Loucy (cell line): ENCODE data around the gene CHIT1.

Experiments used
- H2AFZ ChIP-seq: fragments of 200-600 bp; sonication (generic); 2 replicates; pipeline ENCODE4 v1.6.0; 2016; ENCODE audit warnings: antibody characterized with exemption, mild to moderate bottlenecking, low read length, moderate library complexity
- H3F3A ChIP-seq: fragments of 200-600 bp; 2 replicates; pipeline ENCODE4 v1.6.0; 2016; ENCODE audit warnings: antibody characterized with exemption, low read depth, mild to moderate bottlenecking
- H3K27me3 ChIP-seq: fragments of 200-600 bp; sonication (generic); 2 replicates; pipeline ENCODE4 v1.6.1; 2014; ENCODE audit warnings: low read length, mild to moderate bottlenecking; ENCODE audit not compliant: insufficient read depth, poor library complexity, severe bottlenecking
- H3K36me3 ChIP-seq: fragments of 200-600 bp; sonication (generic); 2 replicates; pipeline ENCODE4 v1.6.1; 2016; ENCODE audit warnings: low read length; ENCODE audit not compliant: insufficient read depth
- H3K4me1 ChIP-seq: fragments of 200-600 bp; sonication (generic); 2 replicates; pipeline ENCODE4 v1.5.1; 2014; ENCODE audit warnings: low read length, mild to moderate bottlenecking; ENCODE audit not compliant: insufficient read depth, poor library complexity, severe bottlenecking
- H3K4me2 ChIP-seq: fragments of 200-600 bp; sonication (generic); 2 replicates; pipeline ENCODE4 v1.6.0; 2014; ENCODE audit warnings: antibody characterized with exemption, low read length, low read depth, mild to moderate bottlenecking; ENCODE audit not compliant: poor library complexity, severe bottlenecking
- H3K4me3 ChIP-seq: fragments of 200-600 bp; sonication (generic); 2 replicates; pipeline ENCODE4 v1.5.1; 2014; ENCODE audit warnings: low read length, mild to moderate bottlenecking, mixed read lengths; ENCODE audit not compliant: poor library complexity, severe bottlenecking
- H3K79me2 ChIP-seq: fragments of 200-600 bp; sonication (generic); 2 replicates; pipeline ENCODE4 v1.6.1; 2014; ENCODE audit warnings: low read length; ENCODE audit not compliant: insufficient read depth
- H3K9ac ChIP-seq: fragments of 200-600 bp; sonication (generic); 2 replicates; pipeline ENCODE4 v1.6.0; 2014; ENCODE audit warnings: mild to moderate bottlenecking, low read depth, low read length, moderate library complexity; ENCODE audit not compliant: poor library complexity, severe bottlenecking
- H3K9me2 ChIP-seq: fragments of 200-600 bp; sonication (generic); replicated peaks from 2 replicates; pipeline ENCODE4 v1.6.1; 2016; ENCODE audit warnings: low read depth, low read length, mixed read lengths
- H3K9me3 ChIP-seq: fragments of 200-600 bp; sonication (generic); 2 replicates; pipeline ENCODE4 v1.6.1; 2014; ENCODE audit warnings: mild to moderate bottlenecking, antibody characterized with exemption, low read length, low read depth; ENCODE audit not compliant: insufficient read depth
- H4K20me1 ChIP-seq: fragments of 200-600 bp; sonication (generic); 2 replicates; pipeline ENCODE4 v1.6.0; 2014; ENCODE audit warnings: antibody characterized with exemption, low read length, mild to moderate bottlenecking; ENCODE audit not compliant: insufficient read depth, poor library complexity, severe bottlenecking
- EZH2phosphoT487 ChIP-seq: fragments of 200-600 bp; IDR thresholded peaks from 2 replicates; pipeline ENCODE4 v1.6.1; 2018; ENCODE audit warnings: antibody characterized with exemption, mild to moderate bottlenecking, moderate library complexity, borderline replicate concordance
- TF ChIP-seq, protein P1 (sequence below): fragments of 200-600 bp; sonication (generic); conservative IDR thresholded peaks from 2 replicates; pipeline ENCODE4 v1.5.1; 2014; ENCODE audit warnings: mild to moderate bottlenecking, antibody characterized with exemption, low read length

Gene CHIT1

DNA sequence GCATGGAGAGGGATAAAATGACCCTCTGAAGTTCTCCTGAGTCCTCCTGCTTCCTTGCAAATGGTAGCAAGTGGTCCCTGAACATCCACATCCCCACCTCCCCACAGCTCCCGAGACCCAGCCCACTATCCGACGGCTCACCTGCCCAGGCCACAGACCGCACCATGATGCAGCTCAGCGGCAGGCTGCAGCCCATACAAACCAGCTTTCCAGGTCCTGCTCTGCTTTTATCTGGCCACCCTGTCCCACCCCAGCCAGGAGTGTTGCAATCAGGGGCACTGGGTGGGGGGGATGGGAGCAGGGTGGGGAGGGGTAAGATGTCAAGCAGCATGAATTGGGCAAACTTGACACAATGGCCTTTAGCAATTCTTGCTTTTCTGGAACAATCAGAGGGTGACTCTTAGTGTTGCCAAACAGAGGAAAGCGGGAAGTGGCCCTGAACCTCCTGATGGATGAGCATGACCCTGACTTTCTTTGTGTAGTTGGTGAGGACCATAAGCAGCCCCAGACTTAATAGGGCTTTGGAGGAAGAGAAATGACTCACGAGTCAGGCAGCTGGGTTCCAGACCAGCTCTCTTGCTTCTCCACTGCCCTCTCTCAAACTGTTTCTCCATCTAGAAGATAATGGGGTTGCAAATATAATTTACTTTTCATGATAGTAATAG lies at the start of gene CHIT1:
CHIT1 (minus strand) TSS at position 203 of the 665 bp plus-strand sequence; CDS start at position 166, 37 bp downstream.
- Histone ChIP-seq H3K4me2 (peak within 1 kb of the TSS; percentile 39), H2AFZ (no peak within 1 kb of the TSS), H3K4me1 (peaks cover 45% of the 10 kb centered on the region), H3K4me3 (peak within 1 kb of the TSS; percentile 15), H3K9me3 (peaks cover 5% of the 10 kb centered on the region; the same call in 1 of the 2 replicates), H4K20me1 (no peaks in the 10 kb centered on the region), H3K27me3 (no peaks in the 10 kb centered on the region), H3K36me3 (no peaks in the 10 kb centered on the region), H3K79me2 (no peaks in the 10 kb centered on the region), H3F3A (no peaks in the 10 kb centered on the region), H3K9ac (no peak within 1 kb of the TSS), H3K9me2 (no peaks in the 10 kb centered on the region)
- no peak for TF ChIP-seq EZH2phosphoT487
- TF ChIP-seq, protein P1, sequence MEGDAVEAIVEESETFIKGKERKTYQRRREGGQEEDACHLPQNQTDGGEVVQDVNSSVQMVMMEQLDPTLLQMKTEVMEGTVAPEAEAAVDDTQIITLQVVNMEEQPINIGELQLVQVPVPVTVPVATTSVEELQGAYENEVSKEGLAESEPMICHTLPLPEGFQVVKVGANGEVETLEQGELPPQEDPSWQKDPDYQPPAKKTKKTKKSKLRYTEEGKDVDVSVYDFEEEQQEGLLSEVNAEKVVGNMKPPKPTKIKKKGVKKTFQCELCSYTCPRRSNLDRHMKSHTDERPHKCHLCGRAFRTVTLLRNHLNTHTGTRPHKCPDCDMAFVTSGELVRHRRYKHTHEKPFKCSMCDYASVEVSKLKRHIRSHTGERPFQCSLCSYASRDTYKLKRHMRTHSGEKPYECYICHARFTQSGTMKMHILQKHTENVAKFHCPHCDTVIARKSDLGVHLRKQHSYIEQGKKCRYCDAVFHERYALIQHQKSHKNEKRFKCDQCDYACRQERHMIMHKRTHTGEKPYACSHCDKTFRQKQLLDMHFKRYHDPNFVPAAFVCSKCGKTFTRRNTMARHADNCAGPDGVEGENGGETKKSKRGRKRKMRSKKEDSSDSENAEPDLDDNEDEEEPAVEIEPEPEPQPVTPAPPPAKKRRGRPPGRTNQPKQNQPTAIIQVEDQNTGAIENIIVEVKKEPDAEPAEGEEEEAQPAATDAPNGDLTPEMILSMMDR, result no peak

DNA sequence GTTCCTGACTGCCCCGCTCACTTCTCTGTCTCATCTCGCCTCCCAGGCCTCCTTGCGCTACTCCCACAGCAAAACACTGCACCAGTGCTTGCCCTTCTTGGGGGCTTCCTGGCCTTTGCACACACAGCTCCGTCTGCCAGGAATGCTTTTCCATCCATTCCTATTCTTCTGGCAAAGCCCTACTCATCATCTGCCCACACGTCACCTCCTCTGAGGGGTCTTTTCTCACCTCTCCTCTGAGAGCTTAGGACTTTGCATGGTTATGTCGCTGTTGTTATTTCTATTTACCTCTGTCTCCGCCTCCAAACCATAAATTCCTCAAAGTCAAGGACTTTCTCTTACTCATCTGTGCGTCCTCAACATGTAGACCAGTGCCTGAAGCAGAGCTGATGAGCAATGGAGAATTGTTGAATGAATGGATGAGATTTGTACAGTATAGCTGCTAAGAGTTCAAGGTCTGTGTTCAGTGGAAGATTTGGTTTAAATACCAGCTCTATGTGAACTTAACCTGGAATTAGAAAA lies 49.5 kb upstream of the CHIT1 start:
- no peaks in the 10 kb centered on the region for H3K9me3 ChIP-seq
- no peak for TF ChIP-seq EZH2phosphoT487
- TF ChIP-seq, protein P1, result no peak
- H3K79me2 ChIP-seq, result no peaks in the 10 kb centered on the region
- no peak overlapping the region for H3K9ac ChIP-seq
- no peaks in the 10 kb centered on the region for H3F3A ChIP-seq
- peaks cover 46% of the 10 kb centered on the region for H3K4me1 ChIP-seq
- H2AFZ ChIP-seq, result no peak overlapping the region
- H3K4me2 ChIP-seq, result no peak overlapping the region
- no peak overlapping the region for H3K4me3 ChIP-seq
- no peaks in the 10 kb centered on the region for H3K9me2 ChIP-seq
- no peaks in the 10 kb centered on the region for H4K20me1 ChIP-seq
- H3K27me3 ChIP-seq, result no peaks in the 10 kb centered on the region
- no peaks in the 10 kb centered on the region for H3K36me3 ChIP-seq

DNA sequence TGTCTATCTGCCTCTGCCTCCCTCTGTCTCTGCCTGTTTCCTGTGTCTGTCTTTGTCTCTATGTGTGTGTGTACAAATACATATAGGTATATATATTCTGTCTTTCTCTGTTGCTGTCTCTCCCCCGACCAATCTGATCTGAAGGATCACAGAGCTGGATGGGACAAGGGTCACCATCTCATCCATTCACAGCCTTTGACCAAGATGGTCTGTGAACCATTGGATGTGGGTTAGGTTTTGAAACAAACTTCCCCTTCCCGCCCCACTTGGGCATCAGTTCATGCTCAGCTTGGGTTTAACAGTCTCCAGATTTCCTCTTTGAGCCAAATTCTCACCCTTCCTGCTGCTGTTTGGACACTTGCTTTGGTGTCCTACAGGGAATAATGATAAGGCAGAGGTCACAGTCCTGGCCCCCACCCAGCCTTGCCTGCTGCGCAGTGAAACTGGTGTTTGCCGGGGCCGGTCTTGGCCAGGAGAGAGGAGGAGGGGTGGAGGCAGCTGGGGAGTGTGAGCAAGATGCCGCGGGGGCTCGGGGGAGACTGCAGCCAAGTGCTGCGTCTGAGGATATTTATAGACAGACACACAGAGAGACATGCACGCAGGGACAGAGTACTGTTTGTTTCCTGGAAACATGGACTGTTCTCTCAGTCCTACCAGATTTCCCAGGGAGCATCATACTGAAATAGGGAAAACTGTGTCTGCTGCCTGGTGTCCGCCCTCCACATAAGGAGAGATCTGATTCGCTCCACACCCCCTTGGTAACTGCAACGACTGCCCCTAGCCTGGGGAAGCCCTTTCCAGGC lies 48.8 kb upstream of the CHIT1 start:
- Histone ChIP-seq H3K4me3 (no peak overlapping the region), H2AFZ (peak overlapping the region; percentile 68), H4K20me1 (no peaks in the 10 kb centered on the region), H3K4me1 (peaks cover 51% of the 10 kb centered on the region), H3K9me3 (no peaks in the 10 kb centered on the region), H3K9ac (peak overlapping the region; percentile 42), H3K9me2 (no peaks in the 10 kb centered on the region), H3K27me3 (no peaks in the 10 kb centered on the region), H3F3A (no peaks in the 10 kb centered on the region), H3K4me2 (peak overlapping the region; percentile 48), H3K36me3 (no peaks in the 10 kb centered on the region), H3K79me2 (no peaks in the 10 kb centered on the region)
- no peak for TF ChIP-seq EZH2phosphoT487
- TF ChIP-seq, protein P1, result no peak
